ENCODE results near the gene KHDRBS2. TPM values are rescaled to one million over a fixed set of nuclear protein-coding genes. Genes with fewer than 3 reads are reported as not detected.

Gene KHDRBS2
- total RNA-seq, 1 experiment from 2014 or later = not detected

GRCh38 chr6:62119401-62119800 is 166.6 kb downstream of the KHDRBS2 start:
- no peaks in the 10 kb centered on the region for H3K4me1 ChIP-seq (ENCODE audit: insufficient read depth, low read length, poor library complexity, severe bottlenecking)
- DNase-seq (ENCODE audit: low spot score) = no peak
- no peaks in the 10 kb centered on the region for H3K36me3 ChIP-seq (ENCODE audit: insufficient read depth, low read length, poor library complexity, severe bottlenecking)
- no TSS peak for BruUV-seq (replicated peaks)
- H3K27me3 ChIP-seq (replicated peaks; ENCODE audit: insufficient read depth, low read depth, low read length, poor library complexity) = no peaks in the 10 kb centered on the region
- H3K9me3 ChIP-seq (ENCODE audit: low read depth, low read length, poor library complexity, severe bottlenecking) = peaks cover 48% of the 10 kb centered on the region
- no peak overlapping the region for H3K4me3 ChIP-seq (ENCODE audit: low read depth, low read length, poor library complexity, severe bottlenecking)
- CTCF ChIA-PET = no interaction called here
- no peak overlapping the region for H3K27ac ChIP-seq (ENCODE audit: low read depth, low read length, poor library complexity, severe bottlenecking)
- TF ChIP-seq EZH2 (IDR thresholded peaks at IDR 0.05; ENCODE audit: borderline replicate concordance, low read depth, low read length, poor library complexity, severe bottlenecking) = no peak
- TF ChIP-seq, protein P1, sequence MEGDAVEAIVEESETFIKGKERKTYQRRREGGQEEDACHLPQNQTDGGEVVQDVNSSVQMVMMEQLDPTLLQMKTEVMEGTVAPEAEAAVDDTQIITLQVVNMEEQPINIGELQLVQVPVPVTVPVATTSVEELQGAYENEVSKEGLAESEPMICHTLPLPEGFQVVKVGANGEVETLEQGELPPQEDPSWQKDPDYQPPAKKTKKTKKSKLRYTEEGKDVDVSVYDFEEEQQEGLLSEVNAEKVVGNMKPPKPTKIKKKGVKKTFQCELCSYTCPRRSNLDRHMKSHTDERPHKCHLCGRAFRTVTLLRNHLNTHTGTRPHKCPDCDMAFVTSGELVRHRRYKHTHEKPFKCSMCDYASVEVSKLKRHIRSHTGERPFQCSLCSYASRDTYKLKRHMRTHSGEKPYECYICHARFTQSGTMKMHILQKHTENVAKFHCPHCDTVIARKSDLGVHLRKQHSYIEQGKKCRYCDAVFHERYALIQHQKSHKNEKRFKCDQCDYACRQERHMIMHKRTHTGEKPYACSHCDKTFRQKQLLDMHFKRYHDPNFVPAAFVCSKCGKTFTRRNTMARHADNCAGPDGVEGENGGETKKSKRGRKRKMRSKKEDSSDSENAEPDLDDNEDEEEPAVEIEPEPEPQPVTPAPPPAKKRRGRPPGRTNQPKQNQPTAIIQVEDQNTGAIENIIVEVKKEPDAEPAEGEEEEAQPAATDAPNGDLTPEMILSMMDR (conservative IDR thresholded peaks at IDR 0.05; ENCODE audit: low read depth, low read length) = no peak
- intact Hi-C loops (cut with micrococcal nuclease; ENCODE audit: unreplicated experiment) = no loop called here
- POLR2A ChIA-PET (ENCODE audit: low non-redundant PET) = no interaction called here

DNA sequence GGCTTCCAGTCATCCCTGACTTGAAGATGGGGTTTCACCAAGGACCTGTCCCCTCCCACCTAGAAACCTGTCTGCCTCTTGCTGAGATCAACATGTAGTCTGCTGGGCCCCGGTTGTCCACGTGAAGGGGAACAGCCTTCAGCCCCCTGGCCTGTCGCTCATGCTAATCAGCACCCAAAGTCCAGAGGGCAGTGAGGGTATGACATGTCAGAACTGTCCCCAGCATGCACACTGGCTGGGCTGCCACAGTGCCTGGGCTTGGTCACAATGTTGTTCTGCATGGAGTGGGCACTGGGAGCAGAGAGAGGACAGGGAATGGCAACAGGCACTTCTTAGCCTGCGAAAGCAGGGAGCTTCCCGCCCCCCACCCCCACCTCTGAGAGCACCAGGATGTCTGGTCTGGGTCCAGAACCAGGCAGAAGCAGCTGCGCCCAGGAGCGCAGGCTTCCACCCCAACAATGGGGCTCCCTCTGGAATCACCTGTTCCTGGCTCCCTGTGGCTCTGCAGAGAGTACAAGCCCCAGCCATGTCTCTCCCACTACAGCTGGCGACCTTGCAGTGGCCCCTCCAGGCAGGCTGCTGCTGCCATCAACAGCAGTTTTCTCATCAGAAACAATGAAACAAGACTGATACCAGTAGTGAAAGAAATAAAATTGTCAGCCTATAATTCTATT is 182.7 kb downstream of the KHDRBS2 start:
- Histone ChIP-seq H3K4me1 (ENCODE audit: insufficient read depth, low read length, poor library complexity, severe bottlenecking) (no peaks in the 10 kb centered on the region), H3K36me3 (ENCODE audit: insufficient read depth, low read length, poor library complexity, severe bottlenecking) (no peaks in the 10 kb centered on the region), H3K4me3 (ENCODE audit: low read depth, low read length, poor library complexity, severe bottlenecking) (no peak overlapping the region), H3K27me3 (replicated peaks; ENCODE audit: insufficient read depth, low read depth, low read length, poor library complexity) (no peaks in the 10 kb centered on the region), H3K27ac (ENCODE audit: low read depth, low read length, poor library complexity, severe bottlenecking) (no peak overlapping the region), H3K9me3 (ENCODE audit: low read depth, low read length, poor library complexity, severe bottlenecking) (peaks cover 34% of the 10 kb centered on the region)
- intact Hi-C loops (cut with micrococcal nuclease; ENCODE audit: unreplicated experiment) = no loop called here
- no TSS peak for BruUV-seq (replicated peaks)
- POLR2A ChIA-PET (ENCODE audit: low non-redundant PET) = no interaction called here
- DNase-seq (ENCODE audit: low spot score) = no peak
- CTCF ChIA-PET = no interaction called here
- TF ChIP-seq EZH2 (IDR thresholded peaks at IDR 0.05; ENCODE audit: borderline replicate concordance, low read depth, low read length, poor library complexity, severe bottlenecking) = no peak
- TF ChIP-seq, protein P1 (conservative IDR thresholded peaks at IDR 0.05; ENCODE audit: low read depth, low read length) = no peak

DNA sequence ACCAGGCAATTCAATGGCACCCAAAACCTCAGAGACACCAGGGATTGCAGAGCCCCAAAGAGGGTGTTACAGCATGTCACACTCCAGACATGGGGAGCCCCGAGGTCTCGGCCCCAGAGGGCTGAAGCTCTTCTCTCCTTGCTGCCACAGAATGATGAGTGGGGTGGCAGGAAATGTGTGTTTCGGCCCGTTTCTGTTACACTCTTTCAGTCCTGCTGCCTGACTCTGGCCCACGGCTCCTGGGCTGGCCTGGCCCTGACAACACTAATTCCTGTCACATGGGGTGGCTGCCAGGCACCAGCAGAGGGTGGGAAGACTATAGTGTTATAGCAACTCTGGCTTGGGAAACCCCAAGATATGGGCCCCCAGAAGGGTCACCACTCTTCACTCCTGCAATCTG is 183.6 kb downstream of the KHDRBS2 start:
- intact Hi-C loops (cut with micrococcal nuclease; ENCODE audit: unreplicated experiment) = no loop called here
- peaks cover 39% of the 10 kb centered on the region for H3K9me3 ChIP-seq (ENCODE audit: low read depth, low read length, poor library complexity, severe bottlenecking)
- H3K27ac ChIP-seq (ENCODE audit: low read depth, low read length, poor library complexity, severe bottlenecking) = no peak overlapping the region
- no peak for DNase-seq (ENCODE audit: low spot score)
- no peaks in the 10 kb centered on the region for H3K27me3 ChIP-seq (replicated peaks; ENCODE audit: insufficient read depth, low read depth, low read length, poor library complexity)
- H3K4me1 ChIP-seq (ENCODE audit: insufficient read depth, low read length, poor library complexity, severe bottlenecking) = no peaks in the 10 kb centered on the region
- no peaks in the 10 kb centered on the region for H3K36me3 ChIP-seq (ENCODE audit: insufficient read depth, low read length, poor library complexity, severe bottlenecking)
- BruUV-seq (replicated peaks) = no TSS peak
- no peak for TF ChIP-seq EZH2 (IDR thresholded peaks at IDR 0.05; ENCODE audit: borderline replicate concordance, low read depth, low read length, poor library complexity, severe bottlenecking)
- TF ChIP-seq, protein P1 (conservative IDR thresholded peaks at IDR 0.05; ENCODE audit: low read depth, low read length) = no peak
- ChIA-PET CTCF (no interaction called here), POLR2A (ENCODE audit: low non-redundant PET) (no interaction called here)
- no peak overlapping the region for H3K4me3 ChIP-seq (ENCODE audit: low read depth, low read length, poor library complexity, severe bottlenecking)
